Kidney (tissue), 14 donors: ENCODE data around the gene CTF1. TPM values are rescaled to one million over a fixed set of nuclear protein-coding genes. Genes with fewer than 3 reads are reported as not detected.

Experiments used
- DNase-seq, 5 donors: peaks; one replicate each; pipeline ENCODE4 v3.0.0-alpha.2; 2013 to 2020
- FAIRE-seq: peaks from 2 replicates; lab custom pipeline; 2012; peaks lifted over from hg19 to GRCh38; lab: Jason Lieb, UNC
- H3K27ac ChIP-seq, 2 donors: one replicate each; pipeline ENCODE4 v1.7.0; 2013; ENCODE audit warnings: low read depth in 2 of 2, low read length in 2 of 2, inconsistent platforms in 1 of 2
- H3K27me3 ChIP-seq: one replicate; pipeline ENCODE4 v1.7.1; 2013; ENCODE audit warnings: low read length, inconsistent platforms; ENCODE audit not compliant: control insufficient read depth, insufficient read depth
- H3K36me3 ChIP-seq, 3 donors: one replicate each; pipeline versions ENCODE4 v1.7.0 to v1.7.1; 2013; ENCODE audit warnings: low read length in 3 of 3, control low read depth in 1 of 3, inconsistent platforms in 1 of 3; ENCODE audit not compliant: insufficient read depth in 3 of 3, control insufficient read depth in 2 of 3
- H3K4me1 ChIP-seq, 3 donors: one replicate each; pipeline versions ENCODE4 v1.7.0 to v1.7.1; 2013; ENCODE audit warnings: low read length in 3 of 3, inconsistent platforms in 1 of 3, low read depth in 1 of 3; ENCODE audit not compliant: control insufficient read depth in 2 of 3, insufficient read depth in 2 of 3
- H3K4me3 ChIP-seq, 3 donors: one replicate each; pipeline versions ENCODE4 v1.7.0 to v1.8.1; 2013; ENCODE audit warnings: low read length in 3 of 3, control low read depth in 1 of 3, inconsistent platforms in 1 of 3
- H3K9ac ChIP-seq, 3 donors: one replicate each; pipeline versions ENCODE4 v1.7.0 to v1.7.1; 2013; ENCODE audit warnings: low read length in 3 of 3, control low read depth in 1 of 3, inconsistent platforms in 1 of 3
- H3K9me3 ChIP-seq, 3 donors: one replicate each; pipeline versions ENCODE4 v1.7.0 to v1.7.1; 2013; ENCODE audit warnings: low read length in 3 of 3, control low read depth in 1 of 3, inconsistent platforms in 1 of 3; ENCODE audit not compliant: control insufficient read depth in 2 of 3, insufficient read depth in 1 of 3
- CTCF ChIP-seq: IDR thresholded peaks from 3 replicates; pipeline ENCODE4 v1.5.1; 2012; ENCODE audit warnings: mild to moderate bottlenecking, moderate library complexity, borderline replicate concordance; ENCODE audit not compliant: insufficient read depth; ENCODE audit errors: extremely low read depth
- intact Hi-C: fragments of 100-400 bp; cut with DNase I; formaldehyde crosslinking; loops from one replicate; pipeline ENCODE4 v1.11.1; 2022
- polyA plus RNA-seq: library from polyadenylated mRNA; stranded (reverse); fragments of 350-450 nt; fragmentation: Illumina TruSeq; extraction: RNeasy Lipid Tissue Mini Kit (QIAGEN cat#74804); gene quantifications from one replicate; pipeline ENCODE4 v1.2.3, GENCODE V29; 2014; ENCODE audit warnings: low read depth, low replicate concordance; ENCODE audit not compliant: insufficient read depth
- total RNA-seq: library from RNA; stranded (reverse); fragmentation: NEBNext Ultra II Directional; extraction: Animal tissue kit (Norgen Biotek cat#: 25700); gene quantifications from one replicate; pipeline ENCODE4 v1.2.1, GENCODE V29; 2021
- donor health status: control.
- donor health status: control.
- donor health status: control.
- donor health status: control.
- donor health status: control.
- donor health status: DM: yes; HTN: yes; CAD: no.
- donor health status: Normal renal cell carcinoma (clear cell type).

CTF1 gene
- total and polyA plus RNA-seq, 2 donors from 2014 or later: 7.3 to 13.0 TPM

DNA sequence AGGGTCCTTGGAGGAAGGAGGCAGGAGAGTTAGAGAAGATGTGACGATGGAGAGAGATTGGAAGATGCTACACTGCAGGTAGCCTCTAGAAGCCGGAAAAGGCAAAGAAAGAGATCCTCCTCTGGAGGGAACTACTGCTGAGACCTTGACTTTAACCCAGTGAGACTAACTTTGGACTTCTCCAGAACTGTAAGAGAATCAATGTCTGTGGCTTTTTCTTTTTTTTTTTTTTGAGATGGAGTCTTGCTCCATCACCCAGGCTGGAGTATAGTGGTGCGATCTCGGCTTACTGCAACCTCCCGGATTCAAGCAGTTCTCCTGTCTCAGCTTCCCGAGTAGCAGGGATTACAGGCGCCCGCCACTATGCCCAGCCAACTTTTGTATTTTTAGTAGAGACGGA is 11.2 kb upstream of the CTF1 start:
- no peak overlapping the region for H3K27ac ChIP-seq
- H3K36me3 ChIP-seq: peaks cover 5 to 16% (median 5%) of the 10 kb centered on the region in 3 donors
- H3K9me3 ChIP-seq: no peaks in the 10 kb centered on the region
- intact Hi-C loops: no loop called here
- FAIRE-seq: no peak
- H3K9ac ChIP-seq: no peak overlapping the region
- no peak for DNase-seq
- H3K4me3 ChIP-seq: no peak overlapping the region
- H3K27me3 ChIP-seq: no peaks in the 10 kb centered on the region
- TF ChIP-seq CTCF: no peak
- peaks cover 0 to 15% (median 0%) of the 10 kb centered on the region in 3 donors for H3K4me1 ChIP-seq

GRCh38 chr16:30886145-30886544 is 10.3 kb upstream of the CTF1 start:
- H3K9ac ChIP-seq: no peak overlapping the region
- H3K9me3 ChIP-seq: no peaks in the 10 kb centered on the region
- intact Hi-C loops: no loop called here
- no peak for FAIRE-seq
- H3K36me3 ChIP-seq: peaks cover 5 to 16% (median 5%) of the 10 kb centered on the region in 3 donors
- TF ChIP-seq CTCF: no peak
- H3K4me3 ChIP-seq: no peak overlapping the region
- H3K27me3 ChIP-seq: no peaks in the 10 kb centered on the region
- H3K27ac ChIP-seq: no peak overlapping the region
- peaks cover 0 to 15% (median 0%) of the 10 kb centered on the region in 3 donors for H3K4me1 ChIP-seq
- DNase-seq: no peak

DNA sequence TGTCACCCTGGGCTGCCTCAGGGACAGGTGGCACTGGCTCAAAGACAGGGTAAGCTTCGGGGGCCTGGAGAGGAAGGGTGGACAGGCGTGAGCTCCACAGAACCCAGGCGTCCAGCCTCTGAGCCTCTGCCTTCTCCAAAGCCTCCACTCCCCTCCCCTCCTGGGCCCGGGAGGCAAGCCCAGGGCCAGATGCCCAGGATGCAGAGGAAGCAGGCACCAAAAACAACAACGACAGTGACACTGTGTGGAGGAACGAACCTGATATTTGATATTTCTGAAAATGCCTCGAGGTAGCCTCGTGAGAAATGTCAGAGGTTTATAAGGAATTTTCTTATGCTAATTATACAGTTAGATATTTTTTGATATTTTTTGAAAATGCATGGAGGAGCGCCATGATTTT is 8.5 kb upstream of the CTF1 start:
- peaks cover 5 to 16% (median 5%) of the 10 kb centered on the region in 3 donors for H3K36me3 ChIP-seq
- no peak overlapping the region for H3K4me3 ChIP-seq
- H3K27me3 ChIP-seq: no peaks in the 10 kb centered on the region
- H3K9me3 ChIP-seq: no peaks in the 10 kb centered on the region
- FAIRE-seq (no peak), DNase-seq (no peak)
- TF ChIP-seq CTCF: no peak
- no peak overlapping the region for H3K27ac ChIP-seq
- no peak overlapping the region for H3K9ac ChIP-seq
- H3K4me1 ChIP-seq: peaks cover 0 to 8% (median 0%) of the 10 kb centered on the region in 3 donors
- intact Hi-C loops: no loop called here
